Occipital lobe (tissue), 2 donors: ENCODE results near the gene SLC16A13. TPM values are rescaled to one million over a fixed set of nuclear protein-coding genes. Genes with fewer than 3 reads are reported as not detected.
A peak's percentile ranks its signal among the peaks of the same experiment; 100 is the strongest.

Experiments used
- DNase-seq: peaks from one replicate; lab custom pipeline; 2025; lab: John Stamatoyannopoulos, UW
- total RNA-seq: library from RNA; depleted of rRNA; stranded (reverse); fragments of >200 nt; gene quantifications from one replicate; pipeline ENCODE4 v1.2.3, GENCODE V29; 2014

The SLC16A13 gene
- total RNA-seq, 1 donor from 2014 or later, result 0.47 TPM

- no peak for DNase-seq
These were observed 23.9 kb upstream of the SLC16A13 start for GRCh38 chr17:7011942-7012254.

- peak; percentile 96 for DNase-seq
These were observed 21.4 kb upstream of the SLC16A13 start for GRCh38 chr17:7014261-7014994.

GRCh38 chr17:7014995-7015958 is 20.5 kb upstream of the SLC16A13 start:
- DNase-seq, result no peak

GRCh38 chr17:7016418-7016817 is 19.4 kb upstream of the SLC16A13 start:
- DNase-seq, result no peak

GRCh38 chr17:7016886-7017826 is 18.7 kb upstream of the SLC16A13 start:
- no peak for DNase-seq

- DNase-seq, result no peak
These were observed 18.0 kb upstream of the SLC16A13 start for GRCh38 chr17:7017827-7018200.

GRCh38 chr17:7018331-7018964 is 17.4 kb upstream of the SLC16A13 start:
- DNase-seq, result no peak

GRCh38 chr17:7019367-7019766 is 16.4 kb upstream of the SLC16A13 start:
- no peak for DNase-seq

- DNase-seq, result no peak
These were observed 15.8 kb upstream of the SLC16A13 start for GRCh38 chr17:7019839-7020519.

GRCh38 chr17:7020894-7021664 is 14.7 kb upstream of the SLC16A13 start:
- DNase-seq, result no peak

GRCh38 chr17:7021993-7022778 is 13.6 kb upstream of the SLC16A13 start:
- no peak for DNase-seq

GRCh38 chr17:7022781-7023571 is 12.8 kb upstream of the SLC16A13 start, which contains the start of gene BCL6B:
Gene BCL6B, plus strand, starts transcription at chr17:7023050. Its CDS starts 622 bp downstream, at chr17:7023672.
- DNase-seq, result no peak

- DNase-seq, result peak; percentile 63
These were observed 12.0 kb upstream of the SLC16A13 start for GRCh38 chr17:7023576-7024401.

- DNase-seq, result no peak
These were observed 11.4 kb upstream of the SLC16A13 start for GRCh38 chr17:7024402-7024785.

GRCh38 chr17:7025245-7025644 is 10.6 kb upstream of the SLC16A13 start:
- DNase-seq, result no peak

- no peak for DNase-seq
These were observed 9.2 kb upstream of the SLC16A13 start for GRCh38 chr17:7026471-7027115.

- DNase-seq, result no peak
These were observed 8.5 kb upstream of the SLC16A13 start for GRCh38 chr17:7027335-7027734.
